ENCODE measurements around the gene CPNE9.

Gene CPNE9

GRCh38 chr3:9669720-9670432 is 33.8 kb upstream of the CPNE9 start:
- TF ChIP-seq EZH2 (IDR thresholded peaks at IDR 0.05; ENCODE audit: borderline replicate concordance, low read length), result no peak
- TF ChIP-seq, protein P1, sequence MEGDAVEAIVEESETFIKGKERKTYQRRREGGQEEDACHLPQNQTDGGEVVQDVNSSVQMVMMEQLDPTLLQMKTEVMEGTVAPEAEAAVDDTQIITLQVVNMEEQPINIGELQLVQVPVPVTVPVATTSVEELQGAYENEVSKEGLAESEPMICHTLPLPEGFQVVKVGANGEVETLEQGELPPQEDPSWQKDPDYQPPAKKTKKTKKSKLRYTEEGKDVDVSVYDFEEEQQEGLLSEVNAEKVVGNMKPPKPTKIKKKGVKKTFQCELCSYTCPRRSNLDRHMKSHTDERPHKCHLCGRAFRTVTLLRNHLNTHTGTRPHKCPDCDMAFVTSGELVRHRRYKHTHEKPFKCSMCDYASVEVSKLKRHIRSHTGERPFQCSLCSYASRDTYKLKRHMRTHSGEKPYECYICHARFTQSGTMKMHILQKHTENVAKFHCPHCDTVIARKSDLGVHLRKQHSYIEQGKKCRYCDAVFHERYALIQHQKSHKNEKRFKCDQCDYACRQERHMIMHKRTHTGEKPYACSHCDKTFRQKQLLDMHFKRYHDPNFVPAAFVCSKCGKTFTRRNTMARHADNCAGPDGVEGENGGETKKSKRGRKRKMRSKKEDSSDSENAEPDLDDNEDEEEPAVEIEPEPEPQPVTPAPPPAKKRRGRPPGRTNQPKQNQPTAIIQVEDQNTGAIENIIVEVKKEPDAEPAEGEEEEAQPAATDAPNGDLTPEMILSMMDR (IDR thresholded peaks at IDR 0.05; ENCODE audit: low read length), result no peak
- no peak overlapping the region for H3K4me3 ChIP-seq (ENCODE audit: low read depth, low read length, poor library complexity, severe bottlenecking)
- no peaks in the 10 kb centered on the region for H3K9me2 ChIP-seq (ENCODE audit: low read depth, low read length)
- H3K27me3 ChIP-seq (ENCODE audit: insufficient read depth, low read length), result no peaks in the 10 kb centered on the region
- peaks cover 80% of the 10 kb centered on the region for H3K36me3 ChIP-seq (ENCODE audit: insufficient read depth, low read length)
- H3K27ac ChIP-seq (ENCODE audit: low read depth, low read length, poor library complexity, severe bottlenecking), result no peak overlapping the region
- no peak overlapping the region for H3K4me2 ChIP-seq (ENCODE audit: low read length)
- H2AFZ ChIP-seq (ENCODE audit: low read length), result no peak overlapping the region
- no peaks in the 10 kb centered on the region for H3K79me2 ChIP-seq (ENCODE audit: insufficient read depth, low read length)
- no peaks in the 10 kb centered on the region for H4K20me1 ChIP-seq (ENCODE audit: insufficient read depth, low read length)
- H3K9ac ChIP-seq (ENCODE audit: low read length), result no peak overlapping the region
- H3F3A ChIP-seq (ENCODE audit: insufficient read depth, low read length), result no peaks in the 10 kb centered on the region
- no peaks in the 10 kb centered on the region for H3K9me3 ChIP-seq (ENCODE audit: low read length)
- no peaks in the 10 kb centered on the region for H3K4me1 ChIP-seq (ENCODE audit: insufficient read depth, low read length, severe bottlenecking)

- Histone ChIP-seq H3K9me2 (ENCODE audit: low read depth, low read length) (no peaks in the 10 kb centered on the region), H3K4me1 (ENCODE audit: insufficient read depth, low read length, severe bottlenecking) (no peaks in the 10 kb centered on the region), H3K27ac (ENCODE audit: low read depth, low read length, poor library complexity, severe bottlenecking) (no peak overlapping the region), H3K9me3 (ENCODE audit: low read length) (no peaks in the 10 kb centered on the region), H4K20me1 (ENCODE audit: insufficient read depth, low read length) (no peaks in the 10 kb centered on the region), H3K4me2 (ENCODE audit: low read length) (no peak overlapping the region), H3F3A (ENCODE audit: insufficient read depth, low read length) (no peaks in the 10 kb centered on the region), H3K4me3 (ENCODE audit: low read depth, low read length, poor library complexity, severe bottlenecking) (no peak overlapping the region), H3K79me2 (ENCODE audit: insufficient read depth, low read length) (no peaks in the 10 kb centered on the region), H3K27me3 (ENCODE audit: insufficient read depth, low read length) (no peaks in the 10 kb centered on the region), H3K9ac (ENCODE audit: low read length) (no peak overlapping the region), H2AFZ (ENCODE audit: low read length) (no peak overlapping the region), H3K36me3 (ENCODE audit: insufficient read depth, low read length) (peaks cover 87% of the 10 kb centered on the region)
- TF ChIP-seq EZH2 (IDR thresholded peaks at IDR 0.05; ENCODE audit: borderline replicate concordance, low read length), result no peak
- TF ChIP-seq, protein P1 (IDR thresholded peaks at IDR 0.05; ENCODE audit: low read length), result no peak
Observed at GRCh38 chr3:9673082-9673481, 30.6 kb upstream of the CPNE9 start.

DNA sequence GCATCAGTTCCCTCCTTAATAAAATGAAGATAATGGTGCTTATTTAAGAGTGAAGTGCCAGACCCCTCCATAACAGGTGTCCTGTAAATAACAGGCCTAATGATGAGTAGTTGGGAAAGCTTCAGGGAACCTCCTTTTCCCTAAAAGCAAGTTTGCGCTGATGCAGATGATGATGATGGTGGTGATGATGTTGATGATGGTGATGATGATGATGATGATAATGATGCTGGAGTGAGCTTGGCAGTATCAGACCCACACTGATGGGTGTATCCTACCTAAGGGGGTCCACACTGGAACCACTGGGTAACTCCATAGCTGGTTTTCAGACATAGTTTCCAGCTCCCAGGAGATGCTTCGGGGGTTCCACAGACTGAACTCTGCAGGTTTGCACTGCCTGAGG is 29.9 kb upstream of the CPNE9 start:
- Histone ChIP-seq H3K9ac (ENCODE audit: low read length) (no peak overlapping the region), H3K27me3 (ENCODE audit: insufficient read depth, low read length) (no peaks in the 10 kb centered on the region), H3K4me2 (ENCODE audit: low read length) (no peak overlapping the region), H3K4me1 (ENCODE audit: insufficient read depth, low read length, severe bottlenecking) (no peaks in the 10 kb centered on the region), H3K79me2 (ENCODE audit: insufficient read depth, low read length) (no peaks in the 10 kb centered on the region), H2AFZ (ENCODE audit: low read length) (no peak overlapping the region), H3K9me3 (ENCODE audit: low read length) (no peaks in the 10 kb centered on the region), H3K36me3 (ENCODE audit: insufficient read depth, low read length) (peaks cover 87% of the 10 kb centered on the region), H3K4me3 (ENCODE audit: low read depth, low read length, poor library complexity, severe bottlenecking) (no peak overlapping the region), H3F3A (ENCODE audit: insufficient read depth, low read length) (no peaks in the 10 kb centered on the region), H3K9me2 (ENCODE audit: low read depth, low read length) (no peaks in the 10 kb centered on the region), H3K27ac (ENCODE audit: low read depth, low read length, poor library complexity, severe bottlenecking) (no peak overlapping the region), H4K20me1 (ENCODE audit: insufficient read depth, low read length) (no peaks in the 10 kb centered on the region)
- TF ChIP-seq, protein P1 (IDR thresholded peaks at IDR 0.05; ENCODE audit: low read length), result no peak
- TF ChIP-seq EZH2 (IDR thresholded peaks at IDR 0.05; ENCODE audit: borderline replicate concordance, low read length), result no peak
